Hematopoietic multipotent progenitor cell treated with erythropoietin and hydrocortisone succinate and interleukin-3 and kit ligand, for 6 days (in vitro differentiated cells): Measurements from ENCODE around the gene MCEMP1.

Experiments
- DNase-seq: peaks from one replicate; pipeline ENCODE4 v3.0.0-alpha.2; 2015

Gene MCEMP1

DNA sequence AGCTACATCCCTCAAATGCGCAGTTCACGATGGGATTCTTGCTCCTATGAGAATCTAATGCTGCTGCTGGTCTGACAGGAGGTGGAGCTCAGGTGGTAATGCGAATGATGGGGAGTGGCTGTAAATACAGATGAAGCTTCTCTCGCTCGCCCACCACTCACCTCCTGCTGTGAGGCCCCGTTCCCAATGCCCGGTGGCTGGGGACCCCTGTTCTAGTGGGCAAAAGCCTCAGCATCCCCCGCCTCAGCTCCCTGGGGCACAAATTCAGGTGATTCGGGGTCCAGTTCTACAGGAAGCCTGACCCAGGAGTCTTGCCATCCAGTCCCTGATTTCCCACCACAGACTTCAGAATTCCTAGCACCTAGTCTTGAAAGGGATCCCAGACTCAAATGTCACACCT is 4.4 kb upstream of the MCEMP1 start:
- no peak for DNase-seq

- peak; percentile 93 for DNase-seq
Measured at GRCh38 chr19:7674010-7675005, 2.6 kb upstream of the MCEMP1 start.

DNA sequence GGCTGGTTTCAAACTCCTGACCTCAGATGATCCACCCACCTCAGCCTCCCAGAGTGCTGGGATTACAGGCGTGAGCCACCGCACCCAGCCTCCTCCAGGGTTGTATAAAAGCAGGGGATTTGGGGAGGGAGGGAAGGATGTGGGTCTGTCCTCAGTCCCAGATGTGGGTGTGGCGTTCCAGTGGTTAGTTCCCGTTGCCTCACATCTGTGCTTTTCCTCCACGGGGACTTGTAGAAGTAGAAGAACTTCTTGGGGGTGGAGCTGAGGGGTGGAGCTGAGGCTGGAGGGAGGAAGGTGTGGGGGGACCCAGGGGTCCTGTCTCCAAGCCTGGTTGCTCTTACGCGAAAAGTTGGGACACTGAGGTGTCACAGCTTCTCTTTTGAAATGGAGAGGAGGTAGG is 514 bp upstream of the MCEMP1 start:
- DNase-seq: peak; percentile 61

- DNase-seq: peak; percentile 43
Measured at GRCh38 chr19:7677669-7678311, 900 bp downstream of the MCEMP1 start.

DNA sequence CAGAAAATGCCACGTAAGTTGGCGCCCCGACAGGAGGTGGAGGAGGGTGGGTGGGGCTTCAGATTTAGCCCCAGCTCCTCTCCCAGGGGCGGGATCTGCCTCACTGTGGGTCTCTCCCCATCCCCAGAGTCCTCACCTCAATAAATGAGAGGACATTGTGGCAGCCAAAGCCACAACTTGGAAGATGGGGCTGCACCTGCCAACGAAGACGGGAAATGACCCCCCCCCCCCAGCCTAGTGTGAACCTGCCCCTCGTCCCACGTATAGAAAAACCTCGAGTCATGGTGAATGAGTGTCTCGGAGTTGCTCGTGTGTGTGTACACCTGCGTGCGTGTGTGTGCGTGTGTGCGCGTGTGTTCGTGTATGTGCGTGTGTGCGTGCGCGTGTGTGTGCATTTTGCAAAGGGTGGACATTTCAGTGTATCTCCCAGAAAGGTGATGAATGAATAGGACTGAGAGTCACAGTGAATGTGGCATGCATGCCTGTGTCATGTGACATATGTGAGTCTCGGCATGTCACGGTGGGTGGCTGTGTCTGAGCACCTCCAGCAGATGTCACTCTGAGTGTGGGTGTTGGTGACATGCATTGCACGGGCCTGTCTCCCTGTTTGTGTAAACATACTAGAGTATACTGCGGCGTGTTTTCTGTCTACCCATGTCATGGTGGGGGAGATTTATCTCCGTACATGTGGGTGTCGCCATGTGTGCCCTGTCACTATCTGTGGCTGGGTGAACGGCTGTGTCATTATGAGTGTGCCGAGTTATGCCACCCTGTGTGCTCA is 2.3 kb downstream of the MCEMP1 start:
- peak; percentile 89 for DNase-seq

- DNase-seq: no peak
Measured at GRCh38 chr19:7679771-7680605, 3.1 kb downstream of the MCEMP1 start.

DNA sequence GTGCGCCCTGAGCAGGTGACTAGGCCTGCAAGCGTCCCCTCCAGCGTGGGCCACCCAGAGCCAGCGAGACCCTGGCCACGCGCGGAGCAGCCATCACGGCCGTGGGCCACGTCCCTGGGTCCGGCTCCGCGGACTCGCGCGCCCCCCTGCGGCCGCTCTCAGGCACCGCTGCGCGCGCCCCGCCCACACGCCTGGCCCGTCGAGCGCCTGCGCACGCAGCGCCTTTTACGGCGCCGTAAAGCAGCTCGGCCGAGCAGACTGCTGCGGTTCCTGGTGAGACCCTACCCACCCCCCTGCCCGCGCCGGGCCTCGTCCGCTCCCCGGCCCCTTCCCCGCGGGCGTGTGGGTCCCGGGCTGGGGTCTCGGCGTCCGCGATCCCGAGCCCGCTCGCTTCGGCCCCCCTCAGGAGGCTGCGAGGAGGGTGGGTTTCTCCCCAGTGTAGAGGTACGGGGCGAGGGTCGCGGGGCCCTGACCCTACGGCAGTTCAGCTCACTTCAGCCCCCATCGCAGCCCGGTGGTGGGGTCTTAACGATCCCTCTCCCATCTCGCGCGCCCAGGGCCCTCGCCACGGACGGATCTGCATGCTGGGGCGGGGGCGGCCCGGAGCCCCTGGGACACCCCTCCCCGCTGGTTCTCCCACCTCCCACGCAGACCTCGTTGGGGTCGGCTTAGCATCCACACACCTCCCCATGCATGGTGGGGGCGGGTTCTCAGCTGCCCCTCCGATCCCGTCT is 3.9 kb downstream of the MCEMP1 start, which contains the start of gene TRAPPC5:
Gene TRAPPC5, plus strand, starts transcription at position 228 of the 734 bp plus-strand sequence. CDS start 1,421 bp downstream, outside the sequence.
- DNase-seq: peak; percentile 92

DNA sequence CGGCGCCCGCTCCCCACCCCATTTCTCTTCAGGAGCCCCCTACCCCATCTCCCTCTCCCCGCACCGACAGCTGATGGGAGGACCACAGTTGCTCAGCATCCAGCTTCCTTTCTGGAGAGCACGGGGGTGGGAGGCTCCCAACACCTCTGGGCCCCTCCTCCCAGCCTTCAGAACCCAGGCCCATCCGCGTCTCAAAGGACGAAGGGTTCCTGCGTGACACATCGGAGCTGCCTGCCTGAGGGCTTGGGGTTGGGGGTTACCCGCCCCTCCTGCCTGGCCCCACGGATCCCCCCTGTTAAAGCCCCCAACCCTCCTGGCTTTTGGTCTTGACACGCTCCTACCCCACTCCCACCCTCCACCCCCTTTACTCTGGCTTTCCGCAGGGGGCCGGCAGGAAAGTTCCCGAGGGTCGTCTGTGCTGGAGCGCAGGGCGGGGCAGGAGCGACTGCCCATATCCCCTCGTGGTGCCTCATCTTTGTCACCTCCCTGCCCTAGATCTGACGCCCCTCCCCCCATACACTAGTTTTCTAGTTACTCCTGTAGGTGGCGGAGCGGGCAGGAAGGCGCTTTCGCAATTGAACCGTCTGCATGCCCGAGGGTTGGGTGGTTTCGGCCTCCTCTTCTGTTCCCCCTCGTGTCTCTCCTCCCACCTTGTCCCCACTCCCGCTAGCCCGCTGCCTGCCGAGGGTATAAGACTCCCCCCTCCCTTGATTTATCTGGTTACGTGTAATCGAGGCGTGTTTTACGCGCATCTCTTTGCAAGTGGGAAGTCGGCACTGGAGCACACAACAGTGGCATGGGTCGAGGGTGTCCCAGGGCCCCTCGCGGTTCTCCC is 4.7 kb downstream of the MCEMP1 start:
- peak; percentile 98 for DNase-seq

DNA sequence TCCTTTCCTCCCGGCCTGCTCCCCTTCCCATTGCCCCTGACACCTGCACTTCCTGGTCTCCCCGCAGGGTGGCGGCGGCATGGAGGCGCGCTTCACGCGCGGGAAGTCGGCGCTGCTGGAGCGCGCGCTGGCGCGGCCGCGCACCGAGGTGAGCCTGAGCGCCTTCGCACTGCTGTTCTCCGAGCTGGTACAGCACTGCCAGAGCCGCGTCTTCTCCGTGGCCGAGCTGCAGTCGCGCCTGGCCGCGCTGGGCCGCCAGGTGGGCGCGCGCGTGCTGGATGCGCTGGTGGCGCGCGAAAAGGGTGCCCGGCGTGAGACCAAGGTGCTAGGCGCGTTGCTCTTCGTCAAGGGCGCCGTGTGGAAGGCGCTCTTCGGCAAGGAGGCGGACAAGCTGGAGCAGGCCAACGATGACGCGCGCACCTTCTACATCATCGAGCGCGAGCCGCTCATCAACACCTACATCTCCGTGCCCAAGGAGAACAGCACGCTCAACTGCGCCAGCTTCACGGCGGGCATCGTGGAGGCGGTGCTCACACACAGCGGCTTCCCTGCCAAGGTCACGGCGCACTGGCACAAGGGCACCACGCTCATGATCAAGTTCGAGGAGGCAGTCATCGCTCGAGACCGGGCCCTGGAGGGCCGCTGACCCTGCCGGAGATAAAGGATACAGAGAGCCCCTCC is 5.4 kb downstream of the MCEMP1 start:
- no peak for DNase-seq

DNA sequence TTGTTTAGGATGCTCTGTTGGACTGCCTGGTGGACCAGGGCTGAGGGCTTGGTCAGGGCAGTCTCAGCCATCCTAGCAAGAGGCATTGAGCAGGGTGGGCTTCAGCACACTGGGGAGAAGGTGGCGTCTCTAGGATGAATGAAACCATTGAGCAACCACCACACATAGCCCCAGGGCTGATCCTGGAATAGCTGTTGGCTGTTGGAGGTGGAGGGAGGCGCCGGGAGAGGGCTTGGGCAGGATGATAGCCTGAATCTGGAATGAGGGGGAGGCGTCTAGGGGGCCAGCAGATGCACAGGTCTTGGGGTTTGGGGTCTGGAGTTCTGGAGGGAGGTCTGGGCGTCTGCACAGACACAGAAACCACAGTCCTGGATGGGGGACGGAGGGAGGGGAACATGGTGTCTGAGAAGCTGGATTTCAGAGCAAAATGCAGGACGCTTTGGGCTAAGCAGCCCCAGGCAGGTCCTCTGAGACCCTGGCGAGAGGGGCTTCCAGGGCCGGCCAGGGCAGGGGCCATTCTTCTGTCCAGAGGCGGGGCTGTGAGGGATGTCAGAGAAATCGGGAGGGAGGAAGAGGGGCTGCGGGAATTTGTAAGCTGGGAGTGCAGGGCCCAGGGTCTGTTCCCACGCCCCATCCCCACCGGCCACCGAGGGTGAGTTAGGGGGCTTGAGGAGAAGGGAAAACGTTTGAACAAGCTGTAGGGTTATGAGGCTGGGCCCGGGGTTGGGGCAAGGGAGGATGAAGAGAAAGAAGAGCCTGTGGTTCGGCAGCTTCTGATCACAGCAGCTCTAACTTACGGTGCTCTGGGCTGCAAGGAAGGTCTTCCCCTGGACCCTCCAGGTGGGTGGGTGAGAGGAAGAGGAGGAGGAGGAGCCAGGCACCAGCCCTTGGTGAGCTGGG is 8.9 kb downstream of the MCEMP1 start:
- DNase-seq: no peak

DNA sequence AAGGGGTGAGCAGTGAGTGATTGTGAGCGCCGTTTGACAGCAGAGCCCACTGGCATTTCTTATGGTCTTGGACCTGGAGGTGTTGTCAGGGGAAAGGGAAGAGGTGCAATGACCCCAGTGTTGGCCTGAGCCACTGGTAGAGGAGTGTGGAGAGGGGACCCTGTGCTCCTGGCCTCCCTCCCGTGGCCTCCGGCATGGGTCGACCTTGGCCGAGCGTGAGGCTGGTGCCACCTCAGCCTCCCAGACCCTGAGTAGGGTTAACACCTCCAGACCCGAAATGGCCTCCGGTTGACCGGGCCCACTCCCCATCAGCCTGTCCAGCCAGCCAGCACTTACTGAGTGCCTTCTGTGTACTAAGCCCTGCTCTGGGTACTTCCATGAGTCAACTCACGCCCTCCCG is 10.3 kb downstream of the MCEMP1 start:
- DNase-seq: no peak

GRCh38 chr19:7689165-7689564 is 12.3 kb downstream of the MCEMP1 start:
- DNase-seq: no peak

DNA sequence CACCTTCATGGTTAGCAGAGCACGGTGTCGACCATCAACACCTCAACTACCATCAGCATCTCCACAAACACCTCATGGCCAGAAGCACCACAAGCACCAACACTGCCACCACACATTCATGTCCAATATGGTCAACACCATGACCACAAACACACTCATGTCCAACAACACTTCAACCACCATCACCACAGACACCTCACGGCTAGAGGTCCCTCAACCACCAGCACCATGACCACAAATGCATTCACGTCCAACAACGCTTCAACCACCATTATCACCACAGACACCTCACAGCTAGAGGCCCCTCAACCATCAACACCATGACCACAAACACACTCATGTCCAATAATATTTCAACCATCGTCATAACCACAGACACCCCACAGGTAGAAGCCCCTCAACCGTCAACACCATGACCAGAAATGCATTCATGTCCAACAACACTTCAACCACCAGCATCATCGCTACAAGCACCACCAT is 13.9 kb downstream of the MCEMP1 start:
- no peak for DNase-seq

DNA sequence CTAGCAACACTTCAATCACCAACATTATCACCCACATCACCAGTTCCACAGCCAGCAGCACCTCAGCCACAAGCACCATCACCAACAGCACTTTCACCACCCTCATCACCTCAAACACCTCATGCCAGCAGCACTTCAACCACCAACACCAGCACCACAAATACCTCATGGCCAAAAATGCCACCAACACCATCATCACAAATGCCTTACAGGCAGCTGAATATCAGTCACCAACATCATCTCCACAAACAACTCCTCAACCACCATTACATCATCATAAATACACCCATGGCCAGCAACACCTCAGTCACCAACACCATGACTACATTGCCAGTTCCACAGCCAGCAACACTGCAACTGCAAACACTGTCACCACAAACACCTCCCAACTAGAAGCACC is 14.6 kb downstream of the MCEMP1 start:
- no peak for DNase-seq

GRCh38 chr19:7692417-7693088 is 15.7 kb downstream of the MCEMP1 start:
- no peak for DNase-seq

GRCh38 chr19:7694499-7694898 is 17.6 kb downstream of the MCEMP1 start:
- no peak for DNase-seq

DNA sequence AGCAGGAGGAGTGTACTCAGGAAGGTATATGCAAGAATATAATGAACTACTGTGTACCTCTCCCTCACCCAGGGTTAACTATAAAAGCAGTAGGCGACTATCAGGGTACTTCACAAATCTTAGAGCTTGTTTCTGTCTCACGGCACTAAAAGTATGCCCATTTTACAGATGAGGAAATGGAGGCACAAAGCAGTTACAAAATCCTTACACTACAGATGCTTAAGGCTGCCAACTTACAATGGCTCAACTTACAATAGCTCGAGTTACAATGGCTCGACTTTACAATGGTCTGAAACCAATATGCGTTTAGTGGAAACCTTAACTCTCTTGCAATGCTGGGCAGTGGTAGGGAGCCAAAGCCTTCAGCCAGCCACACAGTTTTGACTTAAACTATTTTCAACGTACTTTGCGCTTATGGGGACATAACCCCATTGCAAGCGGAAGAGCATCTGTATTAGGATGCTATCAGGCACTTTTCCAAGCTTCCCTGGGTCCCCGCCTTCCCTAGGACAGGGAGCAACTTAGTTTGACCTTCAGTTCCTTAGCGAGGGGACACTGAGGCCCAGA is 20.9 kb downstream of the MCEMP1 start:
- no peak for DNase-seq

DNA sequence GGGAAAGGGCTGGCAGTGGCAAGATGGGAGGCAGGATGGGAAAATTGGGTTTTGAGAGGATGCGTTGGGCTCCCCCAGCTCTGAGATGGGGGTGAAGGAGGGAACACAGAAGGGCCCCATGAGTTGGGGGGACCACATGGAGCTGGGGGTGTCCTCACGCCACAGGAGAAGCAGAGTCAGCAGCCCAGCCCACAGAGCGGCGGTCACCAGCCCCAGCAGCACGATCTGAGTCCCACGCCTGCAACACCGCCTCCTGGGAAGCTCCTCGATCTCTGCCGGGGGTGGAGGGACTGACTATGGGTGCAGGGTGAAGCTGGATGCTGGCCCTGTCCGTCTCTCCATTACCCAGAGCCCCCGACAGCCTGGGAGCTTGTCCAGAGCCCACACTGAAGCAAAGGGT is 21.7 kb downstream of the MCEMP1 start:
- DNase-seq: no peak
